Middle frontal gyrus (tissue), 1 donor: ENCODE data around the gene NSD1.
"Not testable (repeated sequence)": the region's sequence is repeated elsewhere in the genome, so short reads cannot be mapped to it uniquely, and the experiment has no call there.

Experiments used
- DNase-seq: peaks from one replicate; pipeline ENCODE4 v3.0.0-alpha.2; 2015; ENCODE audit warnings: low spot score; ENCODE audit errors: extremely low spot score

NSD1 gene

GRCh38 chr5:177328545-177329231, 195.1 kb downstream of the NSD1 start:
- no peak for DNase-seq

GRCh38 chr5:177329883-177330282, 196.3 kb downstream of the NSD1 start:
- no peak for DNase-seq

GRCh38 chr5:177330991-177331842, 197.6 kb downstream of the NSD1 start:
- no peak for DNase-seq

GRCh38 chr5:177332031-177332895, 198.7 kb downstream of the NSD1 start:
- no peak for DNase-seq

GRCh38 chr5:177332896-177333260, 199.3 kb downstream of the NSD1 start:
- no peak for DNase-seq

GRCh38 chr5:177333420-177334154, 200.0 kb downstream of the NSD1 start:
- DNase-seq: no peak

GRCh38 chr5:177334155-177334551, 200.6 kb downstream of the NSD1 start:
- DNase-seq: no peak

GRCh38 chr5:177334781-177335700, 201.5 kb downstream of the NSD1 start:
- DNase-seq: no peak

- DNase-seq: no peak
Observed at GRCh38 chr5:177335701-177336065, 202.1 kb downstream of the NSD1 start.

- DNase-seq: no peak
Observed at GRCh38 chr5:177336112-177336511, 202.5 kb downstream of the NSD1 start.

- DNase-seq: no peak
Observed at GRCh38 chr5:177336603-177337494, 203.3 kb downstream of the NSD1 start.

- DNase-seq: no peak
Observed at GRCh38 chr5:177338251-177339106, 204.9 kb downstream of the NSD1 start.

- no peak for DNase-seq
Observed at GRCh38 chr5:177339107-177339638, 205.6 kb downstream of the NSD1 start.

GRCh38 chr5:177343000-177343399, 209.4 kb downstream of the NSD1 start:
- DNase-seq: not testable (repeated sequence)

- no peak for DNase-seq
Observed at GRCh38 chr5:177343777-177344176, 210.2 kb downstream of the NSD1 start.

GRCh38 chr5:177344891-177345290, 211.3 kb downstream of the NSD1 start:
- no peak for DNase-seq

GRCh38 chr5:177346820-177347219, 213.2 kb downstream of the NSD1 start:
- DNase-seq: no peak

- no peak for DNase-seq
Observed at GRCh38 chr5:177347699-177348098, 214.1 kb downstream of the NSD1 start.
